ENCODE data around the gene TRRAP.

Gene TRRAP

DNA sequence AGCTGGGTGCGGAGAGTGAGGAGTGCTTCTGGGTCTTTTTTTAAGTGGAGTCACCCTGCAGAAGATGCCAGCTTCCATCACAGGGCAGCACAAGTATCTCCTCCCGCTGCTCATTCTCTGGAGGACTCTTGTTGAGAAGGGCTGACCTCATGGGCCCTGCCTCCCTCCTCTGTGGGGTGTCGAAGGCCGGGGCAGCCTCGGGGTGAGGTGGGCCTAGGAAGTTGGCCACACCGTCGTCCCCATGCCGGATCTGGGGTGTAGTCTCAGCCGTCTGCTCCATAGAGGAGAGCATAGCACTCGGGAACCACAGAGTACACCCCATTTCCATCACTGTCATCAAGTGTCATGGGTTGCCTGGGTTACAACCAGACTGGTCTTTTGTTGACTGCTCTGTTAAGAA, 85.0 kb downstream of the TRRAP start:
- DNase-seq (ENCODE audit: low spot score), result no peak
- TF ChIP-seq, protein P1, sequence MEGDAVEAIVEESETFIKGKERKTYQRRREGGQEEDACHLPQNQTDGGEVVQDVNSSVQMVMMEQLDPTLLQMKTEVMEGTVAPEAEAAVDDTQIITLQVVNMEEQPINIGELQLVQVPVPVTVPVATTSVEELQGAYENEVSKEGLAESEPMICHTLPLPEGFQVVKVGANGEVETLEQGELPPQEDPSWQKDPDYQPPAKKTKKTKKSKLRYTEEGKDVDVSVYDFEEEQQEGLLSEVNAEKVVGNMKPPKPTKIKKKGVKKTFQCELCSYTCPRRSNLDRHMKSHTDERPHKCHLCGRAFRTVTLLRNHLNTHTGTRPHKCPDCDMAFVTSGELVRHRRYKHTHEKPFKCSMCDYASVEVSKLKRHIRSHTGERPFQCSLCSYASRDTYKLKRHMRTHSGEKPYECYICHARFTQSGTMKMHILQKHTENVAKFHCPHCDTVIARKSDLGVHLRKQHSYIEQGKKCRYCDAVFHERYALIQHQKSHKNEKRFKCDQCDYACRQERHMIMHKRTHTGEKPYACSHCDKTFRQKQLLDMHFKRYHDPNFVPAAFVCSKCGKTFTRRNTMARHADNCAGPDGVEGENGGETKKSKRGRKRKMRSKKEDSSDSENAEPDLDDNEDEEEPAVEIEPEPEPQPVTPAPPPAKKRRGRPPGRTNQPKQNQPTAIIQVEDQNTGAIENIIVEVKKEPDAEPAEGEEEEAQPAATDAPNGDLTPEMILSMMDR (IDR thresholded peaks at IDR 0.05; ENCODE audit: extremely low read depth, missing control alignments), result no peak

- TF ChIP-seq, protein P1 (IDR thresholded peaks at IDR 0.05; ENCODE audit: extremely low read depth, missing control alignments), result no peak
- no peak for DNase-seq (ENCODE audit: low spot score)
These were observed 86.3 kb downstream of the TRRAP start for GRCh38 chr7:98964596-98964995.

DNA sequence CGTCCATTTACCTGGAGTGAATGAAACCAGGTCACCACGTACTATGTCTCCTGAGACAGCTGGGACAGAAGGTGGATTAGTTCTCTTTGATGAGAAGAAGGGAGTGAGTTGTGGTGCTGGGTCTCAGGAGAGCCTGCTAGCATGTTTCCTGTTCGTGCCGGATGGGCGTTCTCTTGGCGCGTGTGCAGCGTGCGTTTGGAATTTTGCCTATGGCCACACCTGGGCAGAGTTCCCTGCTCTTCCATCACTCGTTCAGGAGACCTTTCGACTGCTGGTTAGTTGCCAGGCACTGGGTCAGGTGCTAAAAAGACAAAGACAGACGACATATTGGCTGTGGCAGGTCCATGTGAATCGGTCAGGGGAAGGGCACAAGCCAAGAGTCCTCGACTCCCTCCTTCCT, 90.3 kb downstream of the TRRAP start:
- TF ChIP-seq, protein P1 (IDR thresholded peaks at IDR 0.05; ENCODE audit: extremely low read depth, missing control alignments), result no peak
- no peak for DNase-seq (ENCODE audit: low spot score)

GRCh38 chr7:98969386-98969785, 91.1 kb downstream of the TRRAP start:
- TF ChIP-seq, protein P1 (IDR thresholded peaks at IDR 0.05; ENCODE audit: extremely low read depth, missing control alignments), result no peak
- DNase-seq (ENCODE audit: low spot score), result no peak

- TF ChIP-seq, protein P1 (IDR thresholded peaks at IDR 0.05; ENCODE audit: extremely low read depth, missing control alignments), result no peak
- no peak for DNase-seq (ENCODE audit: low spot score)
These were observed 91.8 kb downstream of the TRRAP start for GRCh38 chr7:98970016-98970615.

GRCh38 chr7:98970805-98971204, 92.5 kb downstream of the TRRAP start:
- no peak for DNase-seq (ENCODE audit: low spot score)
- TF ChIP-seq, protein P1 (IDR thresholded peaks at IDR 0.05; ENCODE audit: extremely low read depth, missing control alignments), result no peak

DNA sequence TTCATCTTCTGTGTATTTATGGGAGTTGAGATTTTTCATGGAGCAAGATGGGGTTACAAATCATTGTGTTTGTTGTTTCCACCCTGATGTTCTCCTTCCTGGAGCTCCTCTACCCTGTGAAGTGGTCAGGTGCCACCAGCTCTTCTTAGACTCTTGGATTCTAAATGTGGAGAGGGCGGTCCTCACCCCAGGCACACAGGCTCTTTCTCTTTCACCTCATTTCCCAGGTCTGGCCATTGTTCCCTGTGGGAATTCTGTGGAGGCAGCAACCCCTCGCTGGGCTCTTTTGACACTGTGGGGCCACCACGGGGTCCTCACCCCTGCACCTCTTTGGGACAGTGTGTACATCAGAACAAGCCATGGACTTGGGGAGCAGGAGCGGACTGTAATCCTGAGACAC, 95.9 kb downstream of the TRRAP start:
- TF ChIP-seq, protein P1 (IDR thresholded peaks at IDR 0.05; ENCODE audit: extremely low read depth, missing control alignments), result no peak

More for the DNA sequence above, 95.9 kb downstream of the TRRAP start:
- no peak for DNase-seq (ENCODE audit: low spot score)
